HL-60/S4 treated with phorbol 12-myristate 13-acetate at 8.2 ng/mL for 4 days and 3 days (cell line): ENCODE data around the gene NUP160.
"Not testable (repeated sequence)": the region's sequence is repeated elsewhere in the genome, so short reads cannot be mapped to it uniquely, and the experiment has no call there.

ENCODE experiments used
- in situ Hi-C: fragments of 300-500 bp; cut with MboI; formaldehyde crosslinking; loops from 2 replicates; pipeline ENCODE4 v1.15.0; 2022; ENCODE audit warnings: low sequenced_read_pairs

The NUP160 gene

GRCh38 chr11:47847892-47848699 lies at the start of gene NUP160:
Gene NUP160 (minus strand): TSS chr11:47848350. CDS start chr11:47848318, 32 bp downstream.
- in situ Hi-C loops, result no loop called here

DNA sequence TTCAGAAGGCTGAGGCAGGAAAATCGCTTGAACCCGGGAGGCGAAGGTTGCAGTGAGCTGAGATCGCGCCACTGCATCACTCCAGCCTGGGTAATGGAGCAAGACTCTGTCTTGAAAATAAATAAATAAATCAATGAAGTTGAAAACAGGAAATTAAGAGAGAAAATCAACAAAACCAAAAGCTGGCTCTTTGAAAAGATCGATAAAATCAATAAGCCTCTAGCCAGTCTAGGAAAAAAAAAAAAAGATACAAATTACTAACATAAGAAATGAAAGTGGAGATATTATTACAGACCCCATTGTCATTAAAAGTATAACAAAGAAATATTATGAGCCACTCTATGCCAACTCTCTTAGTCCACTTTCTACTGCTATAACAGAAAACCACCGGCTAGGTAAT lies 48.0 kb upstream of the NUP160 start:
- in situ Hi-C loops, result no loop called here

DNA sequence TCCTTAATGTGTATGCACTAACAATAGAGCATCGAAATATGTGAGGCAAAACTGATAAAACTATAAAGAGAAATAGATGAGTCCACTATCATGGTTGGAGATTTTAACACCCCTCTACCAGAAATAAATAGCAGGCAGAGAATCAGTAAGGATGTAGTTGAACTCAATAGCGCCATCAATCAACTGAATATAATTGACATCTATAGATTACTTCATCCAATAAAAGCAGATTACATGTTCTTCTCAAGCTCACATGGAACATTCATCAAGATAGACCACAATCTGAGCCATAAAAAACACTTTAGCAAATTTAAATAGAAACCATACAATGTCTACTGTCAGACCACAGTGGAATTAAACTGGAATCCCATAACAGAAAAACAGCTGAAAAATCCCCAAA lies 46.9 kb upstream of the NUP160 start:
- in situ Hi-C loops, result no loop called here

DNA sequence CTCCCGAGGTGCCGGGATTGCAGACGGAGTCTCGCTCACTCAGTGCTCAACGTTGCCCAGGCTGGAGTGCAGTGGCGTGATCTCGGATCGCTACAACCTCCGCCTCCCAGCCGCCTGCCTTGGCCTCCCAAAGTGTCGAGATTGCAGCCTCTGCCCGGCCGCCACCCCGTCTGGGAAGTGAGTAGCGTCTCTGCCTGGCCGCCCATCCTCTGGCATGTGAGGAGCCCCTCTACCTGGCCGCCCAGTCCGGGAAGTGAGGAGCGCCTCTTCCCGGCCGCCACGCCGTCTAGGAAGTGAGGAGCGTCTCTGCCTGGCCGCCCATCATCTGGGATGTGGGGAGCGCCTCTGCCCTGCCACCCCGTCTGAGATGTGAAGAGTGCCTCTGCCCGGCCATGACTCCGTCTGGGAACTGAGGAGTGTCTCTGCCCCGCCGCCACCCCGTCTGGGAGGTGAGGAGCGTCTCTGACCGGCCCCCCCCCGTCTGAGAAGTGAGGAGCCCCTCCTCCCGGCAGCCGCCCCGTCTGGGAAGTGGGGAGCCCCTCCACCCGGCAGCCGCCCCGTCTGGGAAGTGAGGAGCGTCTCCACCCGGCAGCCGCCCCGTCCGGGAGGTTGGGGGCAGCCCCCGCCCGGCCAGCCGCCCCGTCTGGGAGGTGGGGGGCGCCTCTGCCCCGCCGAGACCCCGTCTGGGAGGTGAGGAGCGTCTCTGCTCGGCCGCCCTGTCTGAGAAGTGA lies 44.6 kb upstream of the NUP160 start:
- in situ Hi-C loops, result not testable (repeated sequence)

DNA sequence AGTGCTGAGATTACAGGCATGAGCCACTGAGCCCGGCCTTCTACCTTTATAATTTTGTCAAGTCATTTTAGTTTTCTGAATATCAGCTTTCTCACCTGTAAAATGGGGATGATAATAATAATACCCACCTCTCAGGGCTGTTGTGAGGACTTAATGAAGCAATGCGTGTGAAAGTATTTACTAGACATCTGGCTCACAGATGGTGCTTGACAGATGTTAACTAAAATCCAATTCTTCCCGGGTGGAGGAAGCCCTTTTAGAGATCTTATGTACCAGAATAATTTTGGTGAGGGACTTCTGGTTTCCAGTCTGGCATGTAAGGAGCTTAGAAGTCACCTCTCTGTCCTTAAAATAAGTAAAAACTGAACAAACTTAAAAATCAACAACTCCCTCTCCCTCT lies 43.7 kb upstream of the NUP160 start:
- in situ Hi-C loops, result no loop called here

- in situ Hi-C loops, result no loop called here
These were observed 41.7 kb upstream of the NUP160 start for GRCh38 chr11:47889714-47890441.

GRCh38 chr11:47887910-47888569 lies 39.9 kb upstream of the NUP160 start:
- in situ Hi-C loops, result no loop called here

DNA sequence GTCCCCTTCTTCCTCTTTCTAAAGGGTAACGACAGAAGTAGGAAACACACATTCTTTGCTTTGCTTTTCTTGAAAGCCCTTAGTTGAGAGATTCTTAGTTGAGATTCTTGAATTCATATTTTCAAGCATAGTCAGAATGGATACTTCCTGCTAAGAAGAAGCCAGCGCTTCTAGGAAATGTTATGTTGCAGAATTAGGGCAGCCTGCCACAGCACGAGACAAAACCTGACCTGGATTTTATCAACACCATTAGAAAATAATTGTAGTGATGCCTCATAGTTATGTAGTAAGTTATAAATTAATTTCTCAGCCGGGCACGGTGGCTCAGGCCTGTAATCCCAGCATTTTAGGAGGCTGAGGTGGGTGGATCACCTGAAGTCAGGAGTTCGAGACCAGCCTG lies 37.9 kb upstream of the NUP160 start:
- in situ Hi-C loops, result no loop called here

GRCh38 chr11:47882437-47882836 lies 34.3 kb upstream of the NUP160 start:
- in situ Hi-C loops, result not testable (repeated sequence)

GRCh38 chr11:47881145-47881544 lies 33.0 kb upstream of the NUP160 start:
- in situ Hi-C loops, result no loop called here

GRCh38 chr11:47879259-47880158 lies 31.4 kb upstream of the NUP160 start:
- in situ Hi-C loops, result no loop called here

DNA sequence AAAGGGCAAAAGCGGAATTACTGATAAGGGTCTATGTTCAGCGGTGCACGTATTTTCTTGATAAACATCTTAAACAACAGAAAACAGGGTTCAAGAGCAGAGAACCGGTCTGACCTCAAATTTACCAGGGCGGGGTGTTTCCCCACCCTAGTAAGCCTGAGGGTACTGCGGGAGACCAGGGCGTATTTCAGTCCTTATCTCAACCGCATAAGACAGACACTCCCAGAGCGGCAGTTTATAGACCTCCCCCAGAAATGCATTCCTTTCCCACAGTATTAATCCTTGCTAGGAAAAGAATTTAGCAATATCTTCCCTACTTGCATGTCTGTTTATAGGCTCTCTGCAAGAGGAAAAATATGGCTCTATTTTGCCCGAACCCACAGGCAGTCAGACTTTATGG lies 27.7 kb upstream of the NUP160 start:
- in situ Hi-C loops, result not testable (repeated sequence)

DNA sequence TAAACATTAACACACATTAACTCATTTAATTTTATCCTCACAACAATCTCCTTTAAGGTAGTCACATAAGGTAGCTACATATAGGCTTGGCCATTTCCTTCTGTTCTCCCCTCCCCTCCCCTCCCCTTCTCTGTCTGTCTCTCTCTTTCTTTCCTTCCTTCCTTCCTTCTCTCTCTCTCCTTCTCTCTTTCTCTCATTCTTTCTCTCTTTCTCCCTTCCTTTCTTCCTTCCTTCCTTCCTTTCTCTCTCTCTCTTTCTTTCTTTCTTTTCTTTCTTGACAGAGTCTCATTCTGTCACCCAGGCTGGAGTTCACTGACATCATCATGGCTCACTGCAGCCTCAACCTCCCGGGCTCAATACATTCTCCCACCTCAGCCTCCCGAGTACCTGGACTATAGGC lies 22.3 kb upstream of the NUP160 start:
- in situ Hi-C loops, result no loop called here

DNA sequence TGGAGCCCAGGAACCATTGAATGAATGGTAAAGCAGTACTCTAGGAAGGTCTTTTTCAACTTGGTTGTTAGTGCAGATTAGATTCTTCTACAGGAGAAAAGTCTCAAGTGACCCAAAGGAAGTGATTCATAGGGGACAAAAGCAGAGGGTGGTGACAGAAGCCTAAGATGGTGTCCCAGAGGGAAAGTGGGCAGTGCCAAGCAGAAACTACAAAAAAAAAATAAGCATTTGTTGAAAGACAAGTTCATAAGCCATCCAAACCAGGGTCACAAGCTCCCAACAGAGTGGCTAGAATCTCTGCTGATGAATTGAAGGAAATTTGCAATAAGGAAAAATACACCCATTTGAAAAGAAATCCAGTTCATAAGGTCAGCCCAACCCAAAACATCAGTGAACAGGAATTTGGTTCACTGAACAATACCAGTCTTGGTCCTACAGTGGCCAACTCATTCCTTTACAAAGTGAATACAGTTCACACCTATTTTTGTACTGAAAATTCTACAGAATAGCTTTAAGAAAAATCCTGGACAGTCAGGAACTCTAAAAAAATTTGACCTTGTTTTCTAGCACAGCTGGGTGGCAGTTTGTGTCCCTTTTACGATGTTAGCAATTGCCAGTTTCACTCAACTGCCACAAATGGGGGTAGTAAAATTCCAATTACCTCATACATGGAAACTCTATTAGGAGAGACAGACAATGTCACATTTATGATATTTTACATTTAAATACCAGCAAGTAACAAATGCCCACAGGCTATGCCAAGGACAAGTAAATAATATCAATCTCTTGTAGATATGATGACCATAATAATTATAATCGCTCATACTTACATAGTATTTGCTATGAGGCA lies 21.6 kb upstream of the NUP160 start:
- in situ Hi-C loops, result no loop called here

- in situ Hi-C loops, result no loop called here
These were observed 19.7 kb upstream of the NUP160 start for GRCh38 chr11:47867823-47868222.

GRCh38 chr11:47866892-47867291 lies 18.7 kb upstream of the NUP160 start:
- in situ Hi-C loops, result not testable (repeated sequence)

DNA sequence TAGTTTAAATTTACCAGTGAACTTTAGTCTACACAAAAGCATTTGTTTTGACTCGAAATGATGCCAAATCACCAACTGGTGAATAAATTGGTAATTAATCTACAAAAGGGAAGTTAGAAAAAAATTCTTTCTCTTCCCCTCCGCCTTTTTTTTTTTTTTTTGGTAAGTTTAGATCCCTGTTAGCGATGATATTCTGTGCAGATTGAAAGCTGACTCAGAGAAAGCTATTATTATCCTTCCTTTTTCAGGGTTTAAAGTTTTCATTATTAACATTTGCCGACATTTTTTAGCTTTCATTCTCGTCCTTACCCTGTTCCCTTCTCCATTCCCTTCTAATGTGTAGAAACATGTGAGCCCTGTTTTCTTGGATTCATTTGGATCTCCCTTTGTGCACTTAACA lies 16.8 kb upstream of the NUP160 start:
- in situ Hi-C loops, result no loop called here

DNA sequence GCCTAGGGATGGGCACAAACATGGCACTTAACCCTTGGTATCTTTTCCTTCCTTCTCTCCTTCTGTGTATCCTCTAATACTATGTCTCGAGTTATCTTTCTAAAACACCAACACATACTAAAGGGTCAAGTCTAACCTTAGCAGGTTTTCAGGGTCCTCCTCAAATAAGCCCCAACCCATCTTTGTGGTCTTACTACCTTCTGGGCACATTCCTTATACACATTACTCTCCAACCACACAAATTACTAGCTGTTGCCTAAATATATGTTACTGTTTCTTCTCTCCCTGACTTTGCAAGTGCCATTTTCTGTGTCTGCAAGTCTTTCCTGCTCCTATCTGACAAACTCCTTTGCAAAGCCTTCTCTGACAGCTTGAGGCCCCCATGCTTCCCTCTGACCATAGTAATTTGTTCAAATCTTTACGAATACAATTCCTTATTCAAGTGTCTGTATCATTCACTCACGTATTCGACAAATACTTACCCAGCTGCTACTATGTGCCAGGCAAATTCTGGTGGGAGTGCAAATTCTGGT lies 15.8 kb upstream of the NUP160 start:
- in situ Hi-C loops, result no loop called here
